ENCODE measurements around the gene MPP4. TPM values are rescaled to one million over a fixed set of nuclear protein-coding genes. Genes with fewer than 3 reads are reported as not detected.

MPP4 gene, protein sequence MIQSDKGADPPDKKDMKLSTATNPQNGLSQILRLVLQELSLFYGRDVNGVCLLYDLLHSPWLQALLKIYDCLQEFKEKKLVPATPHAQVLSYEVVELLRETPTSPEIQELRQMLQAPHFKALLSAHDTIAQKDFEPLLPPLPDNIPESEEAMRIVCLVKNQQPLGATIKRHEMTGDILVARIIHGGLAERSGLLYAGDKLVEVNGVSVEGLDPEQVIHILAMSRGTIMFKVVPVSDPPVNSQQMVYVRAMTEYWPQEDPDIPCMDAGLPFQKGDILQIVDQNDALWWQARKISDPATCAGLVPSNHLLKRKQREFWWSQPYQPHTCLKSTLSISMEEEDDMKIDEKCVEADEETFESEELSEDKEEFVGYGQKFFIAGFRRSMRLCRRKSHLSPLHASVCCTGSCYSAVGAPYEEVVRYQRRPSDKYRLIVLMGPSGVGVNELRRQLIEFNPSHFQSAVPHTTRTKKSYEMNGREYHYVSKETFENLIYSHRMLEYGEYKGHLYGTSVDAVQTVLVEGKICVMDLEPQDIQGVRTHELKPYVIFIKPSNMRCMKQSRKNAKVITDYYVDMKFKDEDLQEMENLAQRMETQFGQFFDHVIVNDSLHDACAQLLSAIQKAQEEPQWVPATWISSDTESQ
- total RNA-seq: 0.13 TPM in 1 of 2 replicates, not detected in the other

DNA sequence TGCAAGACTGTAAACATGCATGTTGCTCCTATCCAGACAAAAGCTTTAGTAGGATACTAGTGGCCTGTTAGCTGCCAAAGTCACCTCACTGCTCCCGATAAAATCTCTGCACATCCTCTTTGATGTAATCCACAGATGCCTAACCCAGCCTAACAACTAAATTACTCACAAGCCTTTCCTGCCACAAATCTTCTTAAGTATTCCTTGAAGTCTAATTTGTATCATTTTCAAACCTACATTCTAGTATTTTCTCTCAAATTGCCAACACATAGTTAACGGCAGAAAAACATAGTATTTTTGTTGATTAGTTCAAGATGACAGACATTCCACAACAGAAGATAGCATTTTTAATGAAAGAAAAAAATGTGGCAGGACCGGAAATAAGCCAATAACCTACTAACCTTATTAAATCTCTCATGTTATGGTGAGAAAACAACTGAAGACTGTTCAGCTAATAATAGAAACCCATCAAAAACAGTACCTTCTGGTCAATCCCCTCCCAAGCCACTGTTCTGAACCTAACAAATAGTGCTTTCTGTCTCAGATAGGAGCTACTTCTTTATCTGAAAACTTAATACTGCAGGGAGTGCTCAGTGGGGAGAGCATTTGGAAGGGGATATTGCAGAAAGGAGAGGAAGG lies at the start of gene MPP4:
Gene MPP4, minus strand, starts transcription at position 57 of the 639 bp plus-strand sequence. CDS start 4,690 bp downstream, outside the sequence.
- no peaks in the 10 kb centered on the region for H3K27me3 ChIP-seq (ENCODE audit: control insufficient read depth, insufficient read depth, low read length)
- DNase-seq (ENCODE audit: low read depth): peak; percentile 23
- no peak within 1 kb of the TSS for H3K4me3 ChIP-seq (ENCODE audit: low read depth, low read length)
- TF ChIP-seq, protein P1, sequence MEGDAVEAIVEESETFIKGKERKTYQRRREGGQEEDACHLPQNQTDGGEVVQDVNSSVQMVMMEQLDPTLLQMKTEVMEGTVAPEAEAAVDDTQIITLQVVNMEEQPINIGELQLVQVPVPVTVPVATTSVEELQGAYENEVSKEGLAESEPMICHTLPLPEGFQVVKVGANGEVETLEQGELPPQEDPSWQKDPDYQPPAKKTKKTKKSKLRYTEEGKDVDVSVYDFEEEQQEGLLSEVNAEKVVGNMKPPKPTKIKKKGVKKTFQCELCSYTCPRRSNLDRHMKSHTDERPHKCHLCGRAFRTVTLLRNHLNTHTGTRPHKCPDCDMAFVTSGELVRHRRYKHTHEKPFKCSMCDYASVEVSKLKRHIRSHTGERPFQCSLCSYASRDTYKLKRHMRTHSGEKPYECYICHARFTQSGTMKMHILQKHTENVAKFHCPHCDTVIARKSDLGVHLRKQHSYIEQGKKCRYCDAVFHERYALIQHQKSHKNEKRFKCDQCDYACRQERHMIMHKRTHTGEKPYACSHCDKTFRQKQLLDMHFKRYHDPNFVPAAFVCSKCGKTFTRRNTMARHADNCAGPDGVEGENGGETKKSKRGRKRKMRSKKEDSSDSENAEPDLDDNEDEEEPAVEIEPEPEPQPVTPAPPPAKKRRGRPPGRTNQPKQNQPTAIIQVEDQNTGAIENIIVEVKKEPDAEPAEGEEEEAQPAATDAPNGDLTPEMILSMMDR (IDR thresholded peaks at IDR 0.05; ENCODE audit: insufficient read depth, low read length, severe bottlenecking): no peak
- H3K36me3 ChIP-seq (ENCODE audit: control insufficient read depth, insufficient read depth, low read length): no peaks in the 10 kb centered on the region
- FAIRE-seq: no peak

GRCh38 chr2:201746551-201746950 lies 48.1 kb upstream of the MPP4 start:
- TF ChIP-seq, protein P1 (IDR thresholded peaks at IDR 0.05; ENCODE audit: insufficient read depth, low read length, severe bottlenecking): no peak
- Histone ChIP-seq H3K36me3 (ENCODE audit: control insufficient read depth, insufficient read depth, low read length) (peaks cover 6% of the 10 kb centered on the region), H3K27me3 (ENCODE audit: control insufficient read depth, insufficient read depth, low read length) (no peaks in the 10 kb centered on the region), H3K4me3 (ENCODE audit: low read depth, low read length) (no peak overlapping the region)
- FAIRE-seq: no peak
- DNase-seq (ENCODE audit: low read depth): no peak

- FAIRE-seq: no peak
- TF ChIP-seq, protein P1 (IDR thresholded peaks at IDR 0.05; ENCODE audit: insufficient read depth, low read length, severe bottlenecking): no peak
- no peak overlapping the region for H3K4me3 ChIP-seq (ENCODE audit: low read depth, low read length)
- no peaks in the 10 kb centered on the region for H3K27me3 ChIP-seq (ENCODE audit: control insufficient read depth, insufficient read depth, low read length)
- no peak for DNase-seq (ENCODE audit: low read depth)
- H3K36me3 ChIP-seq (ENCODE audit: control insufficient read depth, insufficient read depth, low read length): peaks cover 5% of the 10 kb centered on the region
Observed at GRCh38 chr2:201735486-201735885, 37.0 kb upstream of the MPP4 start.

- DNase-seq (ENCODE audit: low read depth): no peak
- Histone ChIP-seq H3K4me3 (ENCODE audit: low read depth, low read length) (no peak overlapping the region), H3K36me3 (ENCODE audit: control insufficient read depth, insufficient read depth, low read length) (peaks cover 5% of the 10 kb centered on the region), H3K27me3 (ENCODE audit: control insufficient read depth, insufficient read depth, low read length) (no peaks in the 10 kb centered on the region)
- TF ChIP-seq, protein P1 (IDR thresholded peaks at IDR 0.05; ENCODE audit: insufficient read depth, low read length, severe bottlenecking): no peak
- no peak for FAIRE-seq
Observed at GRCh38 chr2:201734111-201734510, 35.7 kb upstream of the MPP4 start.

- FAIRE-seq (no peak), DNase-seq (ENCODE audit: low read depth) (peak; percentile 81)
- Histone ChIP-seq H3K36me3 (ENCODE audit: control insufficient read depth, insufficient read depth, low read length) (peaks cover 5% of the 10 kb centered on the region), H3K4me3 (ENCODE audit: low read depth, low read length) (no peak overlapping the region), H3K27me3 (ENCODE audit: control insufficient read depth, insufficient read depth, low read length) (no peaks in the 10 kb centered on the region)
- TF ChIP-seq, protein P1 (IDR thresholded peaks at IDR 0.05; ENCODE audit: insufficient read depth, low read length, severe bottlenecking): no peak
Observed at GRCh38 chr2:201733544-201733943, 35.1 kb upstream of the MPP4 start.
